GM12878 (cell line): ENCODE measurements around the gene TSFM. TPM values are rescaled to one million over a fixed set of nuclear protein-coding genes. Genes with fewer than 3 reads are reported as not detected.

Experiments
- ATAC-seq: fragments of 200-7000 bp; cut with Tn5 transposase; 3 replicates; pipeline ENCODE4 v1.9.1; 2020; ENCODE audit warnings: mild to moderate bottlenecking, moderate library complexity
- BruUV-seq: library from RNA; stranded (reverse); fragments of 400-500 nt; replicated peaks from 2 replicates; lab custom pipeline; 2021; lab: Mats Ljungman, UMichigan
- CTCF ChIA-PET: fragments of 300-600 bp; sonication (Branson Sonifier 250); formaldehyde crosslinking; extraction: SDS; loops from one replicate; lab custom pipeline; 2021; ENCODE audit warnings: inconsistent platforms; lab: Yijun Ruan, JAX
- POLR2A ChIA-PET: fragments of 350-600 bp; formaldehyde crosslinking; extraction: SDS; loops from one replicate; lab custom pipeline; 2021; ENCODE audit warnings: inconsistent platforms; lab: Charles Lee
- RAD21 ChIA-PET: fragments of 300-600 bp; sonication (Branson Sonifier 250); formaldehyde crosslinking; loops from one replicate; lab custom pipeline; 2023; ENCODE audit warnings: antibody characterized with exemption; ENCODE audit not compliant: unreplicated experiment; lab: Charles Lee
- SMC1A ChIA-PET: fragments of 300-600 bp; sonication (Branson Sonifier 250); formaldehyde crosslinking; loops from one replicate; lab custom pipeline; 2023; ENCODE audit not compliant: unreplicated experiment, uncharacterized antibody; lab: Charles Lee
- DNase-seq: peaks from one replicate; pipeline ENCODE4 v3.0.0-alpha.2; 2011; ENCODE audit warnings: low read depth, low spot score
- FAIRE-seq: peaks from 3 replicates; lab custom pipeline; 2011; peaks lifted over from hg19 to GRCh38; lab: Jason Lieb, UNC
- H2AFZ ChIP-seq: 2 replicates; pipeline ENCODE4 v1.6.0; 2011; ENCODE audit warnings: low read depth, low read length, control low read depth; ENCODE audit not compliant: control insufficient read depth
- H3K27ac ChIP-seq: 2 replicates; pipeline ENCODE4 v1.5.1; 2011; ENCODE audit warnings: control low read depth; ENCODE audit not compliant: control insufficient read depth, insufficient read depth
- H3K27me3 ChIP-seq, 2 experiments: replicated peaks in 1 of 2; 2 replicates each; pipeline versions ENCODE4 v1.6.0 to v1.6.1; 2011; ENCODE audit warnings: low read length in 1 of 2; ENCODE audit not compliant: control insufficient read depth in 2 of 2, insufficient read depth in 2 of 2
- H3K36me3 ChIP-seq, 2 experiments: 2 replicates each; pipeline ENCODE4 v1.5.1; 2011; ENCODE audit warnings: low read length in 1 of 2; ENCODE audit not compliant: control insufficient read depth in 2 of 2, insufficient read depth in 2 of 2
- H3K4me1 ChIP-seq: 2 replicates; pipeline ENCODE4 v1.6.1; 2011; ENCODE audit warnings: mild to moderate bottlenecking, low read length, moderate library complexity, mixed read lengths; ENCODE audit not compliant: control insufficient read depth, insufficient read depth
- H3K4me2 ChIP-seq: 2 replicates; pipeline ENCODE4 v1.6.0; 2011; ENCODE audit warnings: control low read depth; ENCODE audit not compliant: control insufficient read depth, insufficient read depth
- H3K4me3 ChIP-seq: fragments of 200-600 bp; sonication (generic); 2 replicates; pipeline ENCODE4 v1.5.1; 2016
- H3K79me2 ChIP-seq: 2 replicates; pipeline ENCODE4 v1.6.0; 2011; ENCODE audit warnings: low read length; ENCODE audit not compliant: control insufficient read depth, insufficient read depth
- H3K9ac ChIP-seq: 2 replicates; pipeline ENCODE4 v1.8.0; 2011; ENCODE audit warnings: low read length, control low read depth, mixed read lengths; ENCODE audit not compliant: control insufficient read depth, insufficient read depth
- H3K9me3 ChIP-seq: replicated peaks from 3 replicates; pipeline ENCODE4 v1.5.1; 2011; ENCODE audit warnings: mild to moderate bottlenecking, low read length; ENCODE audit not compliant: control insufficient read depth, insufficient read depth
- H4K20me1 ChIP-seq: 2 replicates; pipeline ENCODE4 v1.6.0; 2011; ENCODE audit not compliant: control insufficient read depth, insufficient read depth
- MLLT1 ChIP-seq: fragments of 450-650 bp; IDR thresholded peaks from 2 replicates; pipeline ENCODE4 v1.6.1; 2016; ENCODE audit warnings: mild to moderate bottlenecking
- NFYB ChIP-seq: IDR thresholded peaks from 2 replicates; pipeline ENCODE4 v1.6.1; 2011; ENCODE audit warnings: low read depth, mild to moderate bottlenecking, low read length, improper control_type of control experiment, moderate library complexity; ENCODE audit not compliant: insufficient read depth
- SIN3A ChIP-seq: IDR thresholded peaks from 2 replicates; pipeline ENCODE4 v1.6.1; 2012; ENCODE audit warnings: low read depth, low read length, improper control_type of control experiment
- ZNF384 ChIP-seq: IDR thresholded peaks from 2 replicates; pipeline ENCODE4 v1.6.1; 2012; ENCODE audit warnings: low read depth, mild to moderate bottlenecking, low read length, improper control_type of control experiment, borderline replicate concordance
- WGBS: methylation state at CpG from one replicate; pipeline ENCODE4 v1.1.6; 2016; ENCODE audit warnings: low lambda C conversion rate; ENCODE audit not compliant: insufficient replicate concordance, insufficient coverage; ENCODE audit errors: missing lambda C conversion rate; 5-methylcytosine and 5-hydroxymethylcytosine counted together
- in situ Hi-C: fragments of 300-500 bp; cut with MboI; formaldehyde crosslinking; loops from 9 replicates; pipeline ENCODE4 v1.14.3; 2018; ENCODE audit warnings: mixed read lengths
- intact Hi-C: fragments of 100-400 bp; cut with micrococcal nuclease; formaldehyde crosslinking; loops from one replicate; pipeline ENCODE4 v1.14.2; 2022; ENCODE audit not compliant: unreplicated experiment
- polyA plus RNA-seq, 11 experiments: library from polyadenylated mRNA; depleted of rRNA in 4 of 11; unstranded in 6 of 11; stranded (reverse) in 5 of 11; fragments of >200 nt; fragmentation: Nextera tagmentation in 4 of 11; fragmentation: Illumina TruSeq in 1 of 11; extraction: Ambion mirVana in 4 of 11; extraction: Trizol in 1 of 11; gene quantifications; 1 replicate in 1 of 11; 2 replicates in 10 of 11; pipeline versions ENCODE4 v1.2.1 to v1.2.3, GENCODE V29; 2011 to 2016; ENCODE audit warnings: inconsistent platforms in 2 of 11, missing spikeins in 2 of 11, low read depth in 1 of 11
- total RNA-seq, 4 experiments: library from RNA; depleted of rRNA in 3 of 4; stranded (reverse); fragments of >200 nt in 3 of 4; fragmentation: Illumina TruSeq in 1 of 4; extraction: Trizol in 1 of 4; gene quantifications; 2 replicates each; pipeline versions ENCODE4 v1.2.1 to v1.2.3, GENCODE V29; 2013 to 2021

The TSFM gene
- total and polyA plus RNA-seq, 10 of the 15 experiments (the other 5 are each of a cell fraction or from before 2014, with no cell fraction given): 36.7 to 132 (median 45.6) TPM

GRCh38 chr12:57763881-57764661, 18.5 kb upstream of the TSFM start:
- Histone ChIP-seq H2AFZ (no peak overlapping the region), H3K79me2 (no peaks in the 10 kb centered on the region), H4K20me1 (no peaks in the 10 kb centered on the region; the same call in 1 of the 2 replicates), H3K4me1 (peaks cover 22% of the 10 kb centered on the region), H3K4me3 (no peak overlapping the region), H3K27ac (no peak overlapping the region), H3K9ac (no peak overlapping the region), H3K36me3 (no peaks in the 10 kb centered on the region), H3K9me3 (no peaks in the 10 kb centered on the region), H3K27me3 (peaks cover 11 to 23% of the 10 kb centered on the region in 2 experiments; a peak in 3 of 4 replicates), H3K4me2 (no peak overlapping the region)
- WGBS: 80% methylated on average over 6 of the region's 6 CpGs
- ATAC-seq: no peak
- DNase-seq: no peak
- no peak for TF ChIP-seq NFYB
- no peak for TF ChIP-seq MLLT1
- TF ChIP-seq SIN3A: no peak
- TF ChIP-seq ZNF384: no peak
- intact Hi-C loops (no loop called here), in situ Hi-C loops (no loop called here)
- no peak for FAIRE-seq
- ChIA-PET CTCF (interaction anchor here (0.7 to 7.3 kb wide), 5 partner anchors 9 to 121 kb away, joined by 3 to 62 read pairs (median 3); partner anchors contain the start of gene MARCHF9), RAD21 (no interaction called here), SMC1A (no interaction called here), POLR2A (interaction anchor here (0.6 to 1.5 kb wide), 2 partner anchors 8 to 1088 kb away, joined by 4 to 5 read pairs; no protein-coding TSS in a partner anchor)
- no TSS peak for BruUV-seq
